GM21423 (cell line): ENCODE data around the gene MAGI2.

Source experiments
- ATAC-seq: cut with Tn5 transposase; IDR thresholded peaks from one replicate; pipeline ENCODE4 v1.9.1; 2021; ENCODE audit warnings: mild to moderate bottlenecking, moderate library complexity; ENCODE audit not compliant: unreplicated experiment

Gene MAGI2

DNA sequence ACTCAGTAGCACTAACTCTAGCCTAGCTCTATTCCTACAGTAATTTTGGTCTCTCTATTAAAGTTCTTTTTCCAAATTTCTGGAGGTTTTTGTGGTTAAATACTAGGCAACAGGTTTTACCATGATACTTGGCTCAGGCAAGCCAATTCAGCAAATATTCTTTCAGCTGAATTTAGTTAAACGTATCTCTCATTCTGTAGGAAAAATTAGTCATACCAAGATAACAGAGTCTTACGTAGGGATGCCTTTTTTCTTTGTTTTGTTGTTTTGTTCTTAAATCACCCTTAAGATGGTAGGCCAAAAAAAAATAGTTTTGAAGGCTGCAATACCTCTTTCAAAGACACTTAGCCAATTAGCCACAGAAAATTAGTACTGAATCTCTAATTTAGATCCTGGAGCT, 180.5 kb downstream of the MAGI2 start:
- ATAC-seq: no peak

- ATAC-seq: peak; percentile 70
Observed at GRCh38 chr7:79272066-79272669, 181.3 kb downstream of the MAGI2 start.

GRCh38 chr7:79268730-79269129, 184.7 kb downstream of the MAGI2 start:
- ATAC-seq: no peak

DNA sequence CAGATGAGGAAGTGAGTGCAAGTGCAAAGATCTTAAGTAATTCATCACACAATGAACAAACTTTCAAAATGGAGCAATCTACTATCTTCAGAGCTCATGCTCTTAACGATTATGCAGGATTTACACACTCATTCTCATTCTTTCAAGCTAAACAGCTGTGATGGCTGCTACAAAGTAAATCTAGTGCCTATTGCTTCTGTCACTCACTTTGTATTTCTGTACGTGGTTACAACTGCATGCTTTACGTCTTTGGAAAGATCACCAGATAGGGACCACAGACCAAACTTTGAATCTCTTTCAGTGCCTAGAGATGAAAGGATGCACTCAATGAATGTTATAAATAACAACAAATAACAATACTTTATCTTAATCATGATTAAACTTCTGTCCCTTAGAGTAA, 194.6 kb downstream of the MAGI2 start:
- ATAC-seq: no peak

GRCh38 chr7:79257959-79258358, 195.5 kb downstream of the MAGI2 start:
- no peak for ATAC-seq

GRCh38 chr7:79245623-79246249, 207.7 kb downstream of the MAGI2 start:
- ATAC-seq: no peak

DNA sequence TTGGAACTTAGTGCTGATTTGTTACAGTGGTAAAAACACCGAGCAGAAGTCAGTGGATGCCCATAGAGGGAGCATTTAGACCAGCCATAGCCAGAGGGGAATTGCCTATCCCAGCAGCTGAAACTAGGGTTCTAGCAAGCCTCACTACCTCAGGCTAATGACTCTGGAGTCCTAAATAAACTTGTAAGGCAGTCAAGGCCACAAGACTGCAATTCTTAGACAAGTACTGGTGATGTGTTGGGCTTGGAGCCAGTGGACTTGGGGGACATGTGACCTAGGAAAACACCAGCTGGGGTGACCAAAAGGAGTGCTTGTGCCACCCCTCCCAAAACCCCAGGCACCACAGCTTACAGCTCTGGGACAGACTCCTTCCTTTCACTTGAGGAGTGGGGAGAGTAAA, 209.0 kb downstream of the MAGI2 start:
- no peak for ATAC-seq

- no peak for ATAC-seq
Observed at GRCh38 chr7:79241288-79242060, 212.0 kb downstream of the MAGI2 start.

DNA sequence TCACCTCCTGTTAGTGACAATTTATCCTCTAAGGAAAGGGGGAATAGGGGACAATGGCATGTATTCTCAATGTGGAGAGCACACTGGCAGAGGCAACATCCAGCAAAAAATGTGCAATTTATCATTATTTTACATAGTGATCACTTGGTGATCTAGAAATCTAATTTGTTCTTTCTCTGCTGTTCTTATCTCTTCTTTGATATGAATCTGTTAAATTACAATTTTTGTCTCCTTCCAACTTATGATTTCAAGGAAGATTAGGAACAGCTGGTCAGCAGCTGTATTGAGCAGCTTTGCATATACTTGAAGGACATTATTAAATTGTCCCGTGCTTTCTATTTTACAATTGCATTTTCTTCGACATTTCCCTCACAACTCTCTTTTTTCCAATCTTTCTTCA, 213.1 kb downstream of the MAGI2 start:
- ATAC-seq: no peak

DNA sequence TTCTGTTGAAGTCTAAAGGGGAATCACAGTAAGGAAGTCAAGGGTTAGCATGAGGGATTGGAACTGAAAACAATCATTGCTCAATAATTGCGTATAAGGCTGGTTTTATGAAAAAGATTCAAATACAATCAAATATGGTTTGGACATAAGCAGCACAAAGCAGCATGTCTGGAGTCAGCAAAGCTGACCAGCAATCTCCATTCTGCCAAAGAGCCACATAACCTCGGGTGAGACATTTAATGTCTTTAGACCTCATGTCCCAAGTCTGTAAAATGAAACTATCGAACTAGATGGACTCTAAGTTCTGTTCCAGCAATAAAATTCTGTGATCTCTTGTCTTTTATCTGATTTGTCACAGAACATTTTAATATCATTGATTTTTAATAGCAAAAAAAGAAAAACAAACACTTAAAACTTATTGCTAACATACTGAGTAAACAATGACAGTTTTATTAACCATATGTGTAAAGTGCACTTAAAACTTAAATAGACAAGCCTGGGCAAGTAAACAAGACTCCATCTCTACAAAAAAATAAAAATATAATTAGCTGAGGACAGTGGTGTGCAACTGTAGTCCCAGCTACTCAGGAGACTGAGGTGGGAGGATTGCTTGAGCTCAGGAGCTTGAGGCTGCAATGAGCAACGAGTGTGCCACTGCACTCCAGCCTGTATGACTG, 217.0 kb downstream of the MAGI2 start:
- ATAC-seq: no peak

DNA sequence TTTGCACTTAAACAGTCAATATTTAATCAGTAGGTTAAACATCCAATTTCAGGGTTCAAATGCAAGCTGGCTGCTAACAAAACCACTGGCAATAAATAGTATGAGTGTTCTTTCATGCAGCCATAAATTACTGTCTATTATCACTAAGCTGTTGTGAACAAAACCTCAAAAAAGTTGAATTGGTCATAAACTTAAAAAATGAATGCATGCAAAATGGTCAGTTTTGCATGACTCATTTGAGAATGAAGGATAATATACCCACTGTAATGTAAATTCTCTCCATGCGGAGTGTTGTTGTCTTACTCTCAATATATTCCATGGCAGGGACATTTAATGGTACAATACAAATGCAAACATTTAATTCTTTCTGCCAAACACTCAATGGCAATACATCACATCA, 226.4 kb downstream of the MAGI2 start:
- no peak for ATAC-seq

DNA sequence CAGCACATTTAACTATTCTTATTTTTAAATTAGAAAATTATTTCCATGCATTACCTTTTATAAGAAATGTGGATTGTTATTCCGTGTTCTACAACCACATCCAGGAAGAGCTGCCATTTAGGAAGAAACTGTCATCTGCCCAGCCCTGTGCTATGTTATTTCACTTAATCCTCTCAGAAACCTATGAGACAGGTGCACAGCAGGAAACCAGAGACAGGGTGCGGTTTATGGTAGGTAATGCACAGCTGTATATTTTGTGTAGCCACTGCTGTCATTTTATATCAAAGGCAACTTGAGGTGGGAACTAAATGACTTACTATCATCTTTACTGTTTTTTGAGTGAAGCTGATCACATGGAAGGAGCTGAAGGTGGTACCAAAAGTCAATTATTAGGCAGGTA, 232.3 kb downstream of the MAGI2 start:
- no peak for ATAC-seq

GRCh38 chr7:79217976-79218626, 235.4 kb downstream of the MAGI2 start:
- no peak for ATAC-seq

DNA sequence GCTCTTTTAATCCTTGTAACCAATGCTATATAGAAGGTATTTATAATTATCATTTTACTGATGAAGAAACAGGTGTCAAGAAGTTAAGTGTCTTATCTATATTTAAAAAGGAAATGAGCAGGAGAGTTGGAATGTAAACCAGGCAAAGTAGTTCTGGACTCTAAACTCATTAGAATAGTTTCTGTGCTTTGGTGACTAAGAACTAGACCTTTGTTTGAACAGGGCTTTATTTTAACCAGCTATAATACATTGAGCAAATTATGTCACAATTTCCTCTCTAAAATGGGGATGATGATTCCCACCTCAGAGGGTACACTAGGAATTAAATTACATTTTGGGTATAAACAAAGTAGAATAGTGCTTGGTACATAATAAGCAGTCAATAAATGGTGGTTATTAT, 236.0 kb downstream of the MAGI2 start:
- ATAC-seq: no peak

GRCh38 chr7:79216236-79216635, 237.2 kb downstream of the MAGI2 start:
- ATAC-seq: no peak

DNA sequence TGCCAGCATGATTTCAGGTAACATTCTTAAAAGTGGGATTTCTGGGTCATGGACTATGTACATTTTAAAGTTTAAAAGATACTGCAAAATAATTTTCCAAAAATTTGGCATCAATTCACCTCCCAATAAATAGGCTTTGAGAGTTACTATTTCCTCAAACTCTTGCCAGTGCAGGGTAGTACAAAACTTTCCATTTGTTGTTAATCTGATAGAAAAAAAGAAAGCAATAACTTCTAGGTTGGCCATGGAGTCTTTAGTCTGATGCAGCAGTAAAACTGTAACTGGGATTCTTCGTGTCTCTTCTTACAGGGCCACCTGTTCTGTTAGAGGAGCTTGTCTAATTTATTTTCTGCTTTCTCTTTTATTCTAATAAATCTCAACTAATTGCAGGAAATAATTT, 241.1 kb downstream of the MAGI2 start:
- ATAC-seq: no peak

DNA sequence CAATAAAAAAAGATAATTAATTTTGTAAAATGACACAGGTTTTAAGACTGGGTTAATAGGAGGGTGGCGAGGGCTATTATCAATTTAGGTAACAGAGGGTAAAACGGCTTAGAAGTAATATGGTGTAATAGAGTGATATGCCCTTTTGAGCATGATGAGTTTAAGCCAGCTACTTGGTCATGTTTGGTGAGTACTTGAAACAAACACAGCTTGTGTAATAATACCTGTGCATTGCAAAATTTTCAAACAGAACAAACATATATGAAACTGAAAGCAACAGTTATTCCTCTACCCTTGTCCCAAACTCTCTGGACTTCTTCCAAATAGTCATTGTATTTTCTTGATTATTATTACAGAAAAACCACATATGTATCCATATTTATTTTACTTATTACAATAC, 241.7 kb downstream of the MAGI2 start:
- ATAC-seq: no peak

- ATAC-seq: no peak
Observed at GRCh38 chr7:79199961-79200360, 253.5 kb downstream of the MAGI2 start.

GRCh38 chr7:79199266-79199665, 254.2 kb downstream of the MAGI2 start:
- ATAC-seq: no peak

- no peak for ATAC-seq
Observed at GRCh38 chr7:79185605-79186004, 267.9 kb downstream of the MAGI2 start.

DNA sequence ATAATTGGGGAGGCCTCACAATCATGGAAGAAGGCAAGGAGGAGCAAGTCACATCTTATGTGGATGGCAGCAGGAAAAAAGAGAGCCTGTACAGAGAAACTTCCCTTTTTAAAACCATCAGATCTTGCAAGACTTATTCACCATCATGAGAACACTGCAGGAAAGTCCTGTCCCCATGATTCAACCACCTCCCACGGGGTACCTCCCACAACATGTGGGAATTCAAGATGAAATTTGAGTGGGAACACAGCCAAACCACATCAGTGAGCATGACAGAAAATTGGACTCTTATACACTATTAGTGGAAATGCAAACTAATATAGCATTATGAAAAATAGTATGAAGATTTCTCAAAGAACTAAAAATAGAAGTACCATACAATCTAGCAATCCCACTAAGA, 271.2 kb downstream of the MAGI2 start:
- ATAC-seq: no peak
